OCI-LY1 (cell line): ENCODE data around the gene CRMP1.

ENCODE experiments used
- EZH2 ChIP-seq: fragments of 200-600 bp; sonication (generic), shearing (Covaris generic); IDR thresholded peaks from 2 replicates; pipeline ENCODE4 v1.8.0; 2017; ENCODE audit warnings: borderline replicate concordance, mixed run types, mild to moderate bottlenecking, antibody characterized with exemption, low read length, moderate library complexity, mixed read lengths
- TF ChIP-seq, protein P1 (sequence below): fragments of 200-600 bp; sonication (generic), shearing (Covaris generic); IDR thresholded peaks from 2 replicates; pipeline ENCODE4 v1.5.1; 2017; ENCODE audit warnings: mild to moderate bottlenecking, antibody characterized with exemption, low read length, moderate library complexity, mixed read lengths

DNA sequence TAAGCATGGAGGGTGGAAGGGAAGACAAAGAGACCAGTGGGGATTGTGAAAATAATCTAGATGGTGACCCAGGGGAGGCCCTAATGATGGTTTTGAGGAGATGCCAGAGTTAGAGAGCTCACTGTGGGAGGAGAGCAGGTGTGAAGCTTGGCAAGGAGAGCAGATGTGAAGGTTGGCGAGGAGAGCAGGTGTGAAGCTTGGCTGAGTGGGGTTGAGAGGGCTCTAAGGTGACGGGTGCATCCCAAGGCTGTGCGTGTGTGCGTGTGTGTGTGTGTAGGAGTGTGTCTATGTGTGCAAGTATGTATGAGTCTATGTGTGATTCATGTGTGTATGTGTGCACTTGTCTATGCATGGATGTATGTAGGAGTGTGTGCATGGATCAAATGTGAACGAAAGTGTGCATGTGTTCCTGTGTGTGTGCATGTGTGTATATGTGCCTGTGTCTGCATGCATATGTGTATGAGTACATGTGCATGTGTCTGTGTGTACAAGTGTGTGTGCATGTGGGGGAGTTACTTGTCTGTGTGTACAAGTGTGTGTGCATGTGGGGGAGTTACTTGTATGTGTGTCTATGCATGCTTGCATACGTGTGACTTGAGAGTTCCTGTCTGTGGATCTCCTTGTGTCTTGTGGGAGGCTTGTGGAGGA is 109.9 kb downstream of the CRMP1 start:
- TF ChIP-seq, protein P1, sequence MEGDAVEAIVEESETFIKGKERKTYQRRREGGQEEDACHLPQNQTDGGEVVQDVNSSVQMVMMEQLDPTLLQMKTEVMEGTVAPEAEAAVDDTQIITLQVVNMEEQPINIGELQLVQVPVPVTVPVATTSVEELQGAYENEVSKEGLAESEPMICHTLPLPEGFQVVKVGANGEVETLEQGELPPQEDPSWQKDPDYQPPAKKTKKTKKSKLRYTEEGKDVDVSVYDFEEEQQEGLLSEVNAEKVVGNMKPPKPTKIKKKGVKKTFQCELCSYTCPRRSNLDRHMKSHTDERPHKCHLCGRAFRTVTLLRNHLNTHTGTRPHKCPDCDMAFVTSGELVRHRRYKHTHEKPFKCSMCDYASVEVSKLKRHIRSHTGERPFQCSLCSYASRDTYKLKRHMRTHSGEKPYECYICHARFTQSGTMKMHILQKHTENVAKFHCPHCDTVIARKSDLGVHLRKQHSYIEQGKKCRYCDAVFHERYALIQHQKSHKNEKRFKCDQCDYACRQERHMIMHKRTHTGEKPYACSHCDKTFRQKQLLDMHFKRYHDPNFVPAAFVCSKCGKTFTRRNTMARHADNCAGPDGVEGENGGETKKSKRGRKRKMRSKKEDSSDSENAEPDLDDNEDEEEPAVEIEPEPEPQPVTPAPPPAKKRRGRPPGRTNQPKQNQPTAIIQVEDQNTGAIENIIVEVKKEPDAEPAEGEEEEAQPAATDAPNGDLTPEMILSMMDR = no peak
- TF ChIP-seq EZH2 = no peak
